OCI-LY1 (cell line): ENCODE data around the gene EPHA2.

Source experiments
- H2AFZ ChIP-seq: fragments of 200-600 bp; sonication (generic), shearing (Covaris generic); 2 replicates; pipeline ENCODE4 v1.6.0; 2014; ENCODE audit warnings: antibody characterized with exemption, mild to moderate bottlenecking, low read length
- H3F3A ChIP-seq: fragments of 200-600 bp; sonication (generic), shearing (Covaris generic); 2 replicates; pipeline ENCODE4 v1.6.0; 2014; ENCODE audit warnings: mild to moderate bottlenecking, antibody characterized with exemption, low read length, moderate library complexity; ENCODE audit not compliant: insufficient read depth
- H3K27ac ChIP-seq: fragments of 200-600 bp; sonication (generic); 2 replicates; pipeline ENCODE4 v1.5.1; 2014; ENCODE audit warnings: low read length, mixed run types, mild to moderate bottlenecking, low read depth; ENCODE audit not compliant: poor library complexity, severe bottlenecking
- H3K27me3 ChIP-seq: fragments of 200-600 bp; sonication (generic); 2 replicates; pipeline ENCODE4 v1.6.0; 2014; ENCODE audit warnings: antibody characterized with exemption, mild to moderate bottlenecking, low read length, moderate library complexity; ENCODE audit not compliant: insufficient read depth
- H3K36me3 ChIP-seq: fragments of 200-600 bp; sonication (generic); 2 replicates; pipeline ENCODE4 v1.6.1; 2014; ENCODE audit warnings: mild to moderate bottlenecking, antibody characterized with exemption, low read length, moderate library complexity, mixed read lengths; ENCODE audit not compliant: insufficient read depth
- H3K4me1 ChIP-seq: fragments of 200-600 bp; sonication (generic); 2 replicates; pipeline ENCODE4 v1.5.1; 2014; ENCODE audit warnings: mild to moderate bottlenecking, low read length, moderate library complexity; ENCODE audit not compliant: insufficient read depth, severe bottlenecking
- H3K4me2 ChIP-seq: fragments of 200-600 bp; sonication (generic), shearing (Covaris generic); 2 replicates; pipeline ENCODE4 v1.6.1; 2014; ENCODE audit warnings: low read length
- H3K4me3 ChIP-seq: fragments of 200-600 bp; sonication (generic); 2 replicates; pipeline ENCODE4 v1.5.1; 2014; ENCODE audit warnings: low read length, low read depth, mild to moderate bottlenecking, mixed read lengths; ENCODE audit not compliant: poor library complexity, severe bottlenecking
- H3K79me2 ChIP-seq: fragments of 200-600 bp; shearing (Covaris generic); 2 replicates; pipeline ENCODE4 v1.6.1; 2016; ENCODE audit warnings: mixed run types, low read length, mixed read lengths; ENCODE audit not compliant: insufficient read depth
- H3K9ac ChIP-seq: fragments of 200-600 bp; sonication (generic), shearing (Covaris generic); 2 replicates; pipeline ENCODE4 v1.6.1; 2014; ENCODE audit warnings: mild to moderate bottlenecking, low read length, mixed read lengths
- H3K9me2 ChIP-seq: fragments of 200-600 bp; sonication (generic), shearing (Covaris generic); 2 replicates; pipeline ENCODE4 v1.6.1; 2014; ENCODE audit warnings: low read depth, mild to moderate bottlenecking, low read length, mixed read lengths
- H3K9me3 ChIP-seq: fragments of 200-600 bp; shearing (Covaris generic); 2 replicates; pipeline ENCODE4 v1.6.1; 2014; ENCODE audit warnings: low read length, mixed read lengths
- H4K20me1 ChIP-seq: fragments of 200-600 bp; sonication (generic), shearing (Covaris generic); 2 replicates; pipeline ENCODE4 v1.6.0; 2016; ENCODE audit warnings: mild to moderate bottlenecking, low read length; ENCODE audit not compliant: insufficient read depth
- CTCF ChIP-seq: fragments of 200-600 bp; sonication (generic), shearing (Covaris generic); IDR thresholded peaks from 2 replicates; pipeline ENCODE4 v1.5.1; 2017; ENCODE audit warnings: mild to moderate bottlenecking, antibody characterized with exemption, low read length, moderate library complexity, mixed read lengths
- EZH2 ChIP-seq: fragments of 200-600 bp; sonication (generic), shearing (Covaris generic); IDR thresholded peaks from 2 replicates; pipeline ENCODE4 v1.8.0; 2017; ENCODE audit warnings: borderline replicate concordance, mixed run types, mild to moderate bottlenecking, antibody characterized with exemption, low read length, moderate library complexity, mixed read lengths

Gene EPHA2

GRCh38 chr1:16088996-16089395 lies 66.9 kb downstream of the EPHA2 start:
- H3F3A ChIP-seq: no peaks in the 10 kb centered on the region
- H3K4me1 ChIP-seq: no peaks in the 10 kb centered on the region
- no peaks in the 10 kb centered on the region for H3K36me3 ChIP-seq
- H3K27me3 ChIP-seq: peaks cover 15% of the 10 kb centered on the region
- H3K4me2 ChIP-seq: no peak overlapping the region
- no peaks in the 10 kb centered on the region for H3K79me2 ChIP-seq
- H4K20me1 ChIP-seq: no peaks in the 10 kb centered on the region
- no peak overlapping the region for H3K9ac ChIP-seq
- no peaks in the 10 kb centered on the region for H3K9me3 ChIP-seq
- no peak overlapping the region for H3K4me3 ChIP-seq
- H2AFZ ChIP-seq: no peak overlapping the region
- TF ChIP-seq EZH2 (no peak), CTCF (no peak)
- H3K27ac ChIP-seq: no peak overlapping the region
- H3K9me2 ChIP-seq: no peaks in the 10 kb centered on the region

DNA sequence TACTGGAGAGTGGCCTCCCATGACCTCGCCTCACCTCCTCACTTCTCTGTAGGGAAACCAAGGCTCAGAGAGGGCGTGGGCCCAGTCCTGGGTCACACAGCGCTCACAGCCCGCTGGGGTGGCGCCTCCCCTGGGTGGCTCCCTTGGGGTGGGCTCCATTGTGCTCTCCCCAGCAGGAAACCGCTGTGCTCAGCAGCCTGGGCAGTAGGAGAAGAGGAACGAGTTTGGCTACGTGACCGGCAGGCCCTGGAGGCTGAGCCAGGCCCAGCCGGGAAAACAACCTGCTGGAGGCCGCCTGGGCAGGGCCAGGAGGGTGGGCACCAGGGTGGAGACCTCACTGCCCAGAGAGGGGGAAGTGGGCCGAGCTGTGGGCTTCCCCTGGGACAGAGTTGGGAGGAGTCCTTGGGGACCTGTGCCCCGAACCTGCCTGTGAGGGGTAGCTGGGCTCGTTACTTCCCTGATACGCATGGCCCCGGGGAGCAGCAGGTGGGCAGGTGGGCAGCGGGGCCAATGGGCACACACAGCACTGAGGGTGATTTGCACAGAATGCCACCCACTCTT lies 67.4 kb downstream of the EPHA2 start:
- no peak overlapping the region for H3K9ac ChIP-seq
- TF ChIP-seq EZH2 (no peak), CTCF (no peak)

GRCh38 chr1:16087733-16088132 lies 68.1 kb downstream of the EPHA2 start:
- H3K9ac ChIP-seq: no peak overlapping the region
- H3K4me2 ChIP-seq: no peak overlapping the region

More for the DNA sequence above, 67.4 kb downstream of the EPHA2 start:
- Histone ChIP-seq H3K27me3 (peaks cover 12% of the 10 kb centered on the region), H3K4me3 (no peak overlapping the region), H3F3A (no peaks in the 10 kb centered on the region), H3K36me3 (no peaks in the 10 kb centered on the region), H4K20me1 (no peaks in the 10 kb centered on the region), H3K27ac (no peak overlapping the region), H3K9me3 (no peaks in the 10 kb centered on the region), H2AFZ (no peak overlapping the region), H3K4me1 (no peaks in the 10 kb centered on the region), H3K4me2 (no peak overlapping the region), H3K79me2 (no peaks in the 10 kb centered on the region), H3K9me2 (no peaks in the 10 kb centered on the region)

More at GRCh38 chr1:16087733-16088132, 68.1 kb downstream of the EPHA2 start:
- H3K27me3 ChIP-seq: peaks cover 9% of the 10 kb centered on the region
- no peak overlapping the region for H3K27ac ChIP-seq
- no peak overlapping the region for H3K4me3 ChIP-seq
- no peaks in the 10 kb centered on the region for H4K20me1 ChIP-seq
- H3K9me3 ChIP-seq: no peaks in the 10 kb centered on the region
- no peaks in the 10 kb centered on the region for H3K9me2 ChIP-seq
- H3K79me2 ChIP-seq: no peaks in the 10 kb centered on the region
- no peak overlapping the region for H2AFZ ChIP-seq
- no peaks in the 10 kb centered on the region for H3K4me1 ChIP-seq
- TF ChIP-seq EZH2: no peak
- TF ChIP-seq CTCF: no peak
- H3F3A ChIP-seq: no peaks in the 10 kb centered on the region
- no peaks in the 10 kb centered on the region for H3K36me3 ChIP-seq
